Cardiac muscle cell (in vitro differentiated cells and primary cell): ENCODE data around the gene BBS9. TPM values are rescaled to one million over a fixed set of nuclear protein-coding genes. Genes with fewer than 3 reads are reported as not detected.

ENCODE experiments used
- DNase-seq, 2 donors: peaks; one replicate each; pipeline versions ENCODE4 v3.0.0 to v3.0.0-alpha.2; 2010 to 2017; ENCODE audit warnings: low read depth in 1 of 2, low spot score in 1 of 2
- H3K27ac ChIP-seq: fragments of 200-600 bp; sonication (generic); 2 replicates; pipeline ENCODE4 v1.5.1; 2016
- H3K27me3 ChIP-seq: fragments of 200-600 bp; sonication (generic); 2 replicates; pipeline ENCODE4 v1.6.0; 2016; ENCODE audit warnings: control low read depth
- H3K36me3 ChIP-seq: fragments of 200-600 bp; sonication (generic); 2 replicates; pipeline ENCODE4 v1.5.1; 2016; ENCODE audit warnings: control low read depth
- H3K4me1 ChIP-seq: fragments of 200-600 bp; sonication (generic); 2 replicates; pipeline ENCODE4 v1.8.1; 2017; ENCODE audit warnings: low read depth, mild to moderate bottlenecking, mixed run types
- H3K4me3 ChIP-seq: fragments of 200-600 bp; sonication (generic); 2 replicates; pipeline ENCODE4 v1.5.1; 2016; ENCODE audit warnings: mild to moderate bottlenecking
- H3K9me3 ChIP-seq: fragments of 200-600 bp; sonication (generic); 2 replicates; pipeline ENCODE4 v1.5.1; 2017; ENCODE audit warnings: low read depth, mild to moderate bottlenecking, control low read depth
- polyA plus RNA-seq: library from polyadenylated mRNA; unstranded; fragments of >200 nt; fragmentation: Nextera tagmentation; extraction: Ambion mirVana; gene quantifications from 2 replicates; pipeline ENCODE4 v1.2.1, GENCODE V29; 2016
- total RNA-seq: library from RNA; depleted of rRNA; stranded (reverse); fragments of >200 nt; gene quantifications from 2 replicates; pipeline ENCODE4 v1.2.3, GENCODE V29; 2016
- TF ChIP-seq, protein P1 (sequence below): IDR thresholded peaks from 2 replicates; pipeline ENCODE4 v1.5.1; 2012; ENCODE audit warnings: low read depth, mild to moderate bottlenecking, low read length

The BBS9 gene
- total and polyA plus RNA-seq, 2 experiments from 2014 or later, result 9.8 to 13.2 TPM

DNA sequence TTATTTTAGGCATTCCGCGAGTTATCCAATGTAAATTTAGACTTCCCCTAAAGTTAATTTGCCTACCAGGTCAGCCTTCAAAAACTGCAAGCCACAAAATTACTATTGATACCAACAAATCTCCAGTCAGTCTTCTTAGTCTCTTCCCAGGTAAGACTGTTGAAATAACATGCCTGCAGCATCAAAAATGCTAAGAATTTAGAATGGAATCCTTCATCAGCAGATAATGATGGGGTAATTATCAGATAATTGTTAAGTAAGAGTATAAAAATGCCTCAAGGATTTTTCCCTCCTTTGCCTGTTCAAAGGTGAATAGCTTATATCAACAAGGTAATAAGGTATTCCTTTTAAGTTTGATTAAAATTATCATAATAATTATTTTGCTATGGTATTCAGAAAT is 228.5 kb downstream of the BBS9 start:
- H3K4me1 ChIP-seq, result no peaks in the 10 kb centered on the region
- H3K27ac ChIP-seq, result no peak overlapping the region
- no peak overlapping the region for H3K4me3 ChIP-seq
- no peak for DNase-seq
- no peaks in the 10 kb centered on the region for H3K36me3 ChIP-seq
- H3K9me3 ChIP-seq, result no peaks in the 10 kb centered on the region
- TF ChIP-seq, protein P1, sequence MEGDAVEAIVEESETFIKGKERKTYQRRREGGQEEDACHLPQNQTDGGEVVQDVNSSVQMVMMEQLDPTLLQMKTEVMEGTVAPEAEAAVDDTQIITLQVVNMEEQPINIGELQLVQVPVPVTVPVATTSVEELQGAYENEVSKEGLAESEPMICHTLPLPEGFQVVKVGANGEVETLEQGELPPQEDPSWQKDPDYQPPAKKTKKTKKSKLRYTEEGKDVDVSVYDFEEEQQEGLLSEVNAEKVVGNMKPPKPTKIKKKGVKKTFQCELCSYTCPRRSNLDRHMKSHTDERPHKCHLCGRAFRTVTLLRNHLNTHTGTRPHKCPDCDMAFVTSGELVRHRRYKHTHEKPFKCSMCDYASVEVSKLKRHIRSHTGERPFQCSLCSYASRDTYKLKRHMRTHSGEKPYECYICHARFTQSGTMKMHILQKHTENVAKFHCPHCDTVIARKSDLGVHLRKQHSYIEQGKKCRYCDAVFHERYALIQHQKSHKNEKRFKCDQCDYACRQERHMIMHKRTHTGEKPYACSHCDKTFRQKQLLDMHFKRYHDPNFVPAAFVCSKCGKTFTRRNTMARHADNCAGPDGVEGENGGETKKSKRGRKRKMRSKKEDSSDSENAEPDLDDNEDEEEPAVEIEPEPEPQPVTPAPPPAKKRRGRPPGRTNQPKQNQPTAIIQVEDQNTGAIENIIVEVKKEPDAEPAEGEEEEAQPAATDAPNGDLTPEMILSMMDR, result no peak
- no peaks in the 10 kb centered on the region for H3K27me3 ChIP-seq

DNA sequence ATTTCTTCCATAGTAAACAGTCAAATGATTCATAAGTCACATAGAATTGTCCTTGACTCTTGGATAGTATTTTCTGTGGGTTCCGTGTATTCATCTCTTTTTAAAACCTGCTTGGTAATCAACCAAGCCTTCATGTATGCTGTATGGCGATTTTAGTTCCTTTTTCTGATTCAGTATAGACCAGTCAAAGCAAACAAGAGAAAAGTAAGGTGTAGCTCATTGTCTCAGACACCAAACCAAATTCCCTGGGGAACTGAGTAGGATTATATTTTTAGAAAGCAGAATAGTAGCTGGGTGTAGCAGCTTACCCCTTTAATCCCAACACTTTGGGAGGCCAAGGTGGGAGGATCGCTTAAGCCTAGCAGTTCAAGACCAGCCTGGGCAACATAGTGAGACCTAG is 240.5 kb downstream of the BBS9 start:
- Histone ChIP-seq H3K27ac (no peak overlapping the region), H3K36me3 (no peaks in the 10 kb centered on the region), H3K4me1 (no peaks in the 10 kb centered on the region), H3K27me3 (no peaks in the 10 kb centered on the region), H3K9me3 (no peaks in the 10 kb centered on the region), H3K4me3 (no peak overlapping the region)
- TF ChIP-seq, protein P1, result no peak
- DNase-seq, result no peak

DNA sequence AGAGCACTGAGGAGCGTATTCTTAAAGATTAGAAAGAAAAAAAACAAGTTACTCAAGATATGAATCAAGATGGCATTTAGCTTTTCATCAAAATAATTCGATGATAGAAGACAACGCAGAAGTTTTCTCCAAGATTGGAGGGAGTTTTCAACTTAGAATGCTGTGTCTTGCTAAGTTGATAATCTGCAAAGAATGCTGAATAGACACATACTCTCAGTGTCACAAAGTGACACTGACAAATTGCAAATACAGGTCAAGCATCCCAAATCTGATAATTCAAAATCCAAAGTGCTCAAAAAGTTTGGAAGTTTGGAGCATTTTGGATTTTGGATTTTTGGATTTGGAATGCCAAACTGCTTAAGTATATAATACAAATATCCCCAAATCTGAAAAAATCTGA is 243.8 kb downstream of the BBS9 start:
- no peaks in the 10 kb centered on the region for H3K27me3 ChIP-seq
- H3K9me3 ChIP-seq, result no peaks in the 10 kb centered on the region
- H3K36me3 ChIP-seq, result no peaks in the 10 kb centered on the region
- no peaks in the 10 kb centered on the region for H3K4me1 ChIP-seq
- no peak overlapping the region for H3K4me3 ChIP-seq
- TF ChIP-seq, protein P1, result no peak
- no peak for DNase-seq
- no peak overlapping the region for H3K27ac ChIP-seq

DNA sequence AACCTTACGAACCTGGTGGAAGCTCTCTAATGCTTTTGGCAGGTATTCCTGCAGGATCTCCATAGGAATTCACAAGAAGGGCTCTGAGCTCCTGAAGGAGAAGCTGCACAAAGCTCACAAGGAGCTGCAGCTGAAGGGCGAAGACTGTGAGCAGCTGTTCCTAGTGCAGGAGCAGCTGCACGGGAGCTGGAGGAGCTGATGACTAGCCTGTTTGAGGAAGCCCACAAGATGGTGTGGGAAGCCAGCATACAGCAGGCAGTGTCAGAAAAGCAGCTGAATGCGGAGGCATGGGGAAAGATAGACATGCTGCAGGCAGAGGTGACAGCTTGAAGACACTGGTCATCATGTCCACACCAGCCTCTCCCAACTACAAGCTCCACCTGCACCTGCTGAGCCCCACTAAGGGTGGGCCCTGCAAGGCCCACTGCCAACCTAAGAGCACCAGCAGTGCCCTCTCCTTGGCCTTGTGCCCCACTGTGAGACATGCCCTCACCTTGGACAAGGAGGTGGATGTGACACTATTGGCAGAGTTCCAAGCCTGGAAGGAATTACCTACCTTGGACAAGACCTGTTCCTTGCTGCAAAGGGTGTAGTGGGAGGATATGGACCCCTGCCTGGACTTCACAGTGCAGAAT is 250.6 kb downstream of the BBS9 start:
- no peaks in the 10 kb centered on the region for H3K27me3 ChIP-seq
- no peaks in the 10 kb centered on the region for H3K9me3 ChIP-seq
- DNase-seq, result no peak
- H3K27ac ChIP-seq, result no peak overlapping the region
- H3K36me3 ChIP-seq, result no peaks in the 10 kb centered on the region
- no peak overlapping the region for H3K4me3 ChIP-seq
- TF ChIP-seq, protein P1, result no peak
- no peaks in the 10 kb centered on the region for H3K4me1 ChIP-seq

DNA sequence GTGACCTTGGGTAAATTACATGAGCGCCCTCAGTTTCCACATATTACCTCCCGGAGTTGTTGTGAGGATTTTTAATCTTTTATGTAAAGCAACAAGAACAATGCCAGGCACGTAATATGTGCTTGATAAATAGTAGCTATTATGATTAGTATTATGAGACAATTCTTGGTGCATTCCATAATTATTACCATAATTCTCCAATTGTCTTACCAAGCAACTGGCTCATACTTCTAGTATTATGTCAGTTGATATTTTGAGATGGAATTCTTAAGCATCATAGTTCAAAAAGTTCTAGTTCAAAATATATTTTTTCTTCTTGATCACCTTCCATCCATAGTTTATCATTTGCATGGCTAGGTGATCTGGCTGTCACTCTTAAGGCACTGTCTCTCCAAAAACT is 259.0 kb downstream of the BBS9 start:
- no peak overlapping the region for H3K27ac ChIP-seq
- H3K27me3 ChIP-seq, result no peaks in the 10 kb centered on the region
- no peak overlapping the region for H3K4me3 ChIP-seq
- TF ChIP-seq, protein P1, result no peak
- DNase-seq, result no peak
- H3K4me1 ChIP-seq, result no peaks in the 10 kb centered on the region
- H3K9me3 ChIP-seq, result no peaks in the 10 kb centered on the region
- H3K36me3 ChIP-seq, result no peaks in the 10 kb centered on the region
